ENCODE results near the gene NHLH1.

NHLH1 gene

GRCh38 chr1:160358073-160358472, 8.8 kb upstream of the NHLH1 start:
- no peak for DNase-seq

GRCh38 chr1:160359559-160360226, 7.2 kb upstream of the NHLH1 start:
- no peak for DNase-seq

- no peak for DNase-seq
These were observed 6.6 kb upstream of the NHLH1 start for GRCh38 chr1:160360227-160360695.

- no peak for DNase-seq
These were observed 5.7 kb upstream of the NHLH1 start for GRCh38 chr1:160361199-160361598.

GRCh38 chr1:160361814-160362167, 5.1 kb upstream of the NHLH1 start:
- DNase-seq = no peak

GRCh38 chr1:160362168-160362957, 4.5 kb upstream of the NHLH1 start:
- DNase-seq = no peak

GRCh38 chr1:160363010-160363409, 3.9 kb upstream of the NHLH1 start:
- DNase-seq = no peak

GRCh38 chr1:160363951-160364735, 2.7 kb upstream of the NHLH1 start:
- DNase-seq = no peak

GRCh38 chr1:160365325-160365724, 1.5 kb upstream of the NHLH1 start:
- no peak for DNase-seq

GRCh38 chr1:160367516-160367900, 637 bp downstream of the NHLH1 start:
- no peak for DNase-seq

GRCh38 chr1:160367934-160368923, 1.4 kb downstream of the NHLH1 start:
- DNase-seq = no peak

- DNase-seq = no peak
These were observed 2.2 kb downstream of the NHLH1 start for GRCh38 chr1:160369087-160369486.

- DNase-seq = no peak
These were observed 3.9 kb downstream of the NHLH1 start for GRCh38 chr1:160370561-160371345.

- no peak for DNase-seq
These were observed 4.4 kb downstream of the NHLH1 start for GRCh38 chr1:160371346-160371631.

- peak in 3 of 58 donors; percentile 6 to 32 (median 29) for DNase-seq
These were observed 4.9 kb downstream of the NHLH1 start for GRCh38 chr1:160371756-160372155.

GRCh38 chr1:160373696-160374095, 6.8 kb downstream of the NHLH1 start:
- no peak for DNase-seq

- peak in 2 of 58 donors; percentile 35 to 54 for DNase-seq
These were observed 7.6 kb downstream of the NHLH1 start for GRCh38 chr1:160374306-160375110.

GRCh38 chr1:160375788-160376524, 9.1 kb downstream of the NHLH1 start:
- DNase-seq = peak in 14 of 58 donors; percentile 20 to 67 (median 49)
